PC-3 (cell line): ENCODE measurements around the gene AP4S1.

Source experiments
- EZH2 ChIP-seq: fragments of 300-600 bp; sonication (generic); IDR thresholded peaks from one replicate; pipeline ENCODE4 v1.6.1; 2017; ENCODE audit warnings: antibody characterized with exemption, mild to moderate bottlenecking, low read length; ENCODE audit not compliant: unreplicated experiment
- TF ChIP-seq, protein P1 (sequence below): fragments of 300-600 bp; sonication (generic); conservative IDR thresholded peaks from 2 replicates; pipeline ENCODE4 v1.5.1; 2017; ENCODE audit warnings: antibody characterized with exemption, low read depth, mild to moderate bottlenecking, low read length

- no peak for TF ChIP-seq EZH2
- TF ChIP-seq, protein P1, sequence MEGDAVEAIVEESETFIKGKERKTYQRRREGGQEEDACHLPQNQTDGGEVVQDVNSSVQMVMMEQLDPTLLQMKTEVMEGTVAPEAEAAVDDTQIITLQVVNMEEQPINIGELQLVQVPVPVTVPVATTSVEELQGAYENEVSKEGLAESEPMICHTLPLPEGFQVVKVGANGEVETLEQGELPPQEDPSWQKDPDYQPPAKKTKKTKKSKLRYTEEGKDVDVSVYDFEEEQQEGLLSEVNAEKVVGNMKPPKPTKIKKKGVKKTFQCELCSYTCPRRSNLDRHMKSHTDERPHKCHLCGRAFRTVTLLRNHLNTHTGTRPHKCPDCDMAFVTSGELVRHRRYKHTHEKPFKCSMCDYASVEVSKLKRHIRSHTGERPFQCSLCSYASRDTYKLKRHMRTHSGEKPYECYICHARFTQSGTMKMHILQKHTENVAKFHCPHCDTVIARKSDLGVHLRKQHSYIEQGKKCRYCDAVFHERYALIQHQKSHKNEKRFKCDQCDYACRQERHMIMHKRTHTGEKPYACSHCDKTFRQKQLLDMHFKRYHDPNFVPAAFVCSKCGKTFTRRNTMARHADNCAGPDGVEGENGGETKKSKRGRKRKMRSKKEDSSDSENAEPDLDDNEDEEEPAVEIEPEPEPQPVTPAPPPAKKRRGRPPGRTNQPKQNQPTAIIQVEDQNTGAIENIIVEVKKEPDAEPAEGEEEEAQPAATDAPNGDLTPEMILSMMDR: no peak
Measured at GRCh38 chr14:31137214-31137889, 111.9 kb downstream of the AP4S1 start.
